ENCODE data around the gene DSE. TPM values are rescaled to one million over a fixed set of nuclear protein-coding genes. Genes with fewer than 3 reads are reported as not detected.

DSE gene
- polyA plus RNA-seq, 1 donor from 2014 or later, result 15.0 TPM

DNA sequence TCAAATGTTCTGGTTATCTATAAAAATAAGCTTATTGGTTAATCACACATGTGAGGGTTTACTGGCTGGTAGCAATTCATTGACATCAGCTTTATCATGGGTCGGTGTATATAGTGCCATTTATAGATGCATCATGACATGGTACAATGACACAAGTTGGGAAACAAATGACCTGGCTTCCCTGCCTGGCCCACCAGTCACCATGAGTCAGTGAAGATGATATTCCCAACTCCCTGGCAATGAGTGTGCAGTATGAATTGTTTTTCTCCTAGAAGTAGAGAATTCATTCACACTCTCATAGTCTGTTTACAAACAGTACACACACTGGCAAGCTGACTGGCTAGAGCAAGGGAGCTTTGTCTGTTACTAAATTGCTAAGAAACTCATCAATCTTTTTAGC is 53.3 kb downstream of the DSE start:
- Histone ChIP-seq H3K27me3 (ENCODE audit: insufficient read depth, low read depth, low read length) (no peaks in the 10 kb centered on the region), H3K79me2 (replicated peaks; ENCODE audit: insufficient read depth, low read length) (no peaks in the 10 kb centered on the region), H3K27ac (ENCODE audit: low read length) (no peak overlapping the region), H3F3A (ENCODE audit: insufficient read depth, low read length, poor library complexity, severe bottlenecking) (no peaks in the 10 kb centered on the region), H3K9ac (ENCODE audit: low read length) (no peak overlapping the region), H3K9me2 (ENCODE audit: insufficient read depth, low read length) (no peaks in the 10 kb centered on the region), H4K20me1 (ENCODE audit: insufficient read depth) (no peaks in the 10 kb centered on the region), H3K36me3 (ENCODE audit: insufficient read depth, low read length) (no peaks in the 10 kb centered on the region), H3K9me3 (ENCODE audit: low read length) (no peaks in the 10 kb centered on the region), H2AFZ (ENCODE audit: low read depth, low read length) (no peak overlapping the region), H3K4me2 (ENCODE audit: low read length) (no peak overlapping the region), H3K4me3 (ENCODE audit: low read length) (no peak overlapping the region)
- TF ChIP-seq RAD21 (conservative IDR thresholded peaks at IDR 0.05) (no peak), EP300 (conservative IDR thresholded peaks at IDR 0.05; ENCODE audit: poor library complexity, severe bottlenecking) (no peak), MXI1 (conservative IDR thresholded peaks at IDR 0.05; ENCODE audit: poor library complexity, severe bottlenecking) (no peak), POLR2AphosphoS5 (IDR thresholded peaks at IDR 0.05) (no peak), EZH2 (IDR thresholded peaks at IDR 0.05; ENCODE audit: borderline replicate concordance, insufficient read depth, low read length, poor library complexity, severe bottlenecking) (no peak), SMC3 (conservative IDR thresholded peaks at IDR 0.05; ENCODE audit: poor library complexity) (no peak), TAF1 (IDR thresholded peaks at IDR 0.05; ENCODE audit: low read depth) (no peak)
- TF ChIP-seq, protein P1, sequence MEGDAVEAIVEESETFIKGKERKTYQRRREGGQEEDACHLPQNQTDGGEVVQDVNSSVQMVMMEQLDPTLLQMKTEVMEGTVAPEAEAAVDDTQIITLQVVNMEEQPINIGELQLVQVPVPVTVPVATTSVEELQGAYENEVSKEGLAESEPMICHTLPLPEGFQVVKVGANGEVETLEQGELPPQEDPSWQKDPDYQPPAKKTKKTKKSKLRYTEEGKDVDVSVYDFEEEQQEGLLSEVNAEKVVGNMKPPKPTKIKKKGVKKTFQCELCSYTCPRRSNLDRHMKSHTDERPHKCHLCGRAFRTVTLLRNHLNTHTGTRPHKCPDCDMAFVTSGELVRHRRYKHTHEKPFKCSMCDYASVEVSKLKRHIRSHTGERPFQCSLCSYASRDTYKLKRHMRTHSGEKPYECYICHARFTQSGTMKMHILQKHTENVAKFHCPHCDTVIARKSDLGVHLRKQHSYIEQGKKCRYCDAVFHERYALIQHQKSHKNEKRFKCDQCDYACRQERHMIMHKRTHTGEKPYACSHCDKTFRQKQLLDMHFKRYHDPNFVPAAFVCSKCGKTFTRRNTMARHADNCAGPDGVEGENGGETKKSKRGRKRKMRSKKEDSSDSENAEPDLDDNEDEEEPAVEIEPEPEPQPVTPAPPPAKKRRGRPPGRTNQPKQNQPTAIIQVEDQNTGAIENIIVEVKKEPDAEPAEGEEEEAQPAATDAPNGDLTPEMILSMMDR (IDR thresholded peaks at IDR 0.05; ENCODE audit: poor library complexity, severe bottlenecking), result no peak
- TF ChIP-seq, protein P2, sequence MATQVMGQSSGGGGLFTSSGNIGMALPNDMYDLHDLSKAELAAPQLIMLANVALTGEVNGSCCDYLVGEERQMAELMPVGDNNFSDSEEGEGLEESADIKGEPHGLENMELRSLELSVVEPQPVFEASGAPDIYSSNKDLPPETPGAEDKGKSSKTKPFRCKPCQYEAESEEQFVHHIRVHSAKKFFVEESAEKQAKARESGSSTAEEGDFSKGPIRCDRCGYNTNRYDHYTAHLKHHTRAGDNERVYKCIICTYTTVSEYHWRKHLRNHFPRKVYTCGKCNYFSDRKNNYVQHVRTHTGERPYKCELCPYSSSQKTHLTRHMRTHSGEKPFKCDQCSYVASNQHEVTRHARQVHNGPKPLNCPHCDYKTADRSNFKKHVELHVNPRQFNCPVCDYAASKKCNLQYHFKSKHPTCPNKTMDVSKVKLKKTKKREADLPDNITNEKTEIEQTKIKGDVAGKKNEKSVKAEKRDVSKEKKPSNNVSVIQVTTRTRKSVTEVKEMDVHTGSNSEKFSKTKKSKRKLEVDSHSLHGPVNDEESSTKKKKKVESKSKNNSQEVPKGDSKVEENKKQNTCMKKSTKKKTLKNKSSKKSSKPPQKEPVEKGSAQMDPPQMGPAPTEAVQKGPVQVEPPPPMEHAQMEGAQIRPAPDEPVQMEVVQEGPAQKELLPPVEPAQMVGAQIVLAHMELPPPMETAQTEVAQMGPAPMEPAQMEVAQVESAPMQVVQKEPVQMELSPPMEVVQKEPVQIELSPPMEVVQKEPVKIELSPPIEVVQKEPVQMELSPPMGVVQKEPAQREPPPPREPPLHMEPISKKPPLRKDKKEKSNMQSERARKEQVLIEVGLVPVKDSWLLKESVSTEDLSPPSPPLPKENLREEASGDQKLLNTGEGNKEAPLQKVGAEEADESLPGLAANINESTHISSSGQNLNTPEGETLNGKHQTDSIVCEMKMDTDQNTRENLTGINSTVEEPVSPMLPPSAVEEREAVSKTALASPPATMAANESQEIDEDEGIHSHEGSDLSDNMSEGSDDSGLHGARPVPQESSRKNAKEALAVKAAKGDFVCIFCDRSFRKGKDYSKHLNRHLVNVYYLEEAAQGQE (IDR thresholded peaks at IDR 0.05; ENCODE audit: borderline replicate concordance), result no peak

DNA sequence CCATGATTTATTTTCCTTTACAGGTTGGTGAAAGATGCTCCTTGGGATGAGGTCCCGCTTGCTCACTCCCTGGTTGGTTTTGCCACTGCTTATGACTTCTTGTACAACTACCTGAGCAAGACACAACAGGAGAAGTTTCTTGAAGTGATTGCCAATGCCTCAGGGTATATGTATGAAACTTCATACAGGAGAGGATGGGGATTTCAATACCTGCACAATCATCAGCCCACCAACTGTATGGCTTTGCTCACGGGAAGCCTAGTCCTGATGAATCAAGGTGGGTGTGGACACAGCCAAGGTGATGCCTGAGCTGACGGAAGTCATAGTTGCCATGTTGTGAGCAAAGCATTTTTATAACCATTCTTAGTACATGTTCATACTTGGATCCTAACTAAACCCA is 55.8 kb downstream of the DSE start:
- TF ChIP-seq, protein P1 (IDR thresholded peaks at IDR 0.05; ENCODE audit: poor library complexity, severe bottlenecking), result no peak
- TF ChIP-seq, protein P2 (IDR thresholded peaks at IDR 0.05; ENCODE audit: borderline replicate concordance), result no peak
- TF ChIP-seq POLR2AphosphoS5 (IDR thresholded peaks at IDR 0.05) (no peak), EP300 (conservative IDR thresholded peaks at IDR 0.05; ENCODE audit: poor library complexity, severe bottlenecking) (no peak), SMC3 (conservative IDR thresholded peaks at IDR 0.05; ENCODE audit: poor library complexity) (no peak), RAD21 (conservative IDR thresholded peaks at IDR 0.05) (no peak)
- no peaks in the 10 kb centered on the region for H3K36me3 ChIP-seq (ENCODE audit: insufficient read depth, low read length)

More for the DNA sequence above, 55.8 kb downstream of the DSE start:
- H3K27ac ChIP-seq (ENCODE audit: low read length), result no peak overlapping the region
- no peak overlapping the region for H3K9ac ChIP-seq (ENCODE audit: low read length)
- no peaks in the 10 kb centered on the region for H3F3A ChIP-seq (ENCODE audit: insufficient read depth, low read length, poor library complexity, severe bottlenecking)
- no peak overlapping the region for H3K4me2 ChIP-seq (ENCODE audit: low read length)
- no peaks in the 10 kb centered on the region for H3K9me2 ChIP-seq (ENCODE audit: insufficient read depth, low read length)
- no peaks in the 10 kb centered on the region for H3K79me2 ChIP-seq (replicated peaks; ENCODE audit: insufficient read depth, low read length)
- no peak overlapping the region for H3K4me3 ChIP-seq (ENCODE audit: low read length)
- no peaks in the 10 kb centered on the region for H3K9me3 ChIP-seq (ENCODE audit: low read length)
- H3K27me3 ChIP-seq (ENCODE audit: insufficient read depth, low read depth, low read length), result no peaks in the 10 kb centered on the region
- H4K20me1 ChIP-seq (ENCODE audit: insufficient read depth), result no peaks in the 10 kb centered on the region
- H2AFZ ChIP-seq (ENCODE audit: low read depth, low read length), result no peak overlapping the region

Measured in neural cell (in vitro differentiated cells).